NCI-H2029 (cell line): ENCODE measurements around the gene TVP23A.
"Not testable (repeated sequence)": the region's sequence is repeated elsewhere in the genome, so short reads cannot be mapped to it uniquely, and the experiment has no call there.

Experiments used
- DNase-seq: peaks from one replicate; lab custom pipeline; 2025; lab: John Stamatoyannopoulos, UW

Gene TVP23A

DNA sequence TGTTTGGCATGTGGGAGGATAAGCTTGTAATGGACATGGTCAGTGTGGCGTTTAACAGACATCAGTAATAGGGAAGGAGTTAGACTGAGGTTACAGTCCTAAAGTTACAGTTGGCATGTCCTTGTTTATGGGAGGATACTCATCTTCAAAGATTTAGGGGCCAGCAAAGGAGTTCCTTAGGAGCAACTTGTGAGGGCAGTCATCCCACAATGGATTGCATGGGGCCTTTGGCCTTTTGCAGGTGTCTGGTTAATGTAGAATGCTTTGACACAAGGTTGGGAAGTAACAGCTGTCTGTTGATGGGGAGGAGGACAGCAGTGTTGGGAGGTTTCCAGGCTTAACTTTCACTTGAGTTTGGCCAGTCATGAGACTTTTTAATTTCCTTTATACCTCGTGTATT is 72.8 kb downstream of the TVP23A start:
- no peak for DNase-seq

DNA sequence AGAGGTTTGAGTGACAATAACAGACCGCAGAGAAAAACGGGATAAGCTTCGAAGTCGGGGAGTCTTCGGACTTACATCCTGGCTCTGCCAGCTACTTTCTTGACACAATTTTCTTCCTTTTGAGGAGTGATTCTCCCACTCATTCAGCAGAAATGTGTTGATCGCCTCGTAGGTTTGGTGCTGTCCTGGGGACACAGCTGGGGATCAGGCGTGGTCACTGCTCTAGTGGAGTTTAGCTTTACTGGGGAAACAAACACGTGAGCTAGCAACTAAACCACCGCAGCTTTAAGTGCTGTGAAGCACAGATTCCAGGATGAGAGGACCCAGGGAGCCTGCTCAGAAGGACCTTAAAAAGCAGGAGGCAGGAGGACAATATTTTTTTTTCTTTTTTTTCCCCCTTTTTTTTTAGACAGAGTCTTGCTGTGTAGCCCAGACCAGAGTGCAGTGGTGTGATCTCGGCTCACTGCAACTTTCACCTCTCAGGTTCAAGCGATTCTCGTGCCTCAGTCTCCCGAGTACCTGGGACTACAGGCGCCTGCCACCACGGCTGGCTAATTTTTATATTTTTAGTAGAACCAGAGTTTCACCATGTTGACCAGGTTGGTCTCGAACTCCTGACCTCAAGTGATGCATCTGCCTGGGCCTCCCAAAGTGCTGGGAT is 74.1 kb downstream of the TVP23A start:
- DNase-seq: no peak

DNA sequence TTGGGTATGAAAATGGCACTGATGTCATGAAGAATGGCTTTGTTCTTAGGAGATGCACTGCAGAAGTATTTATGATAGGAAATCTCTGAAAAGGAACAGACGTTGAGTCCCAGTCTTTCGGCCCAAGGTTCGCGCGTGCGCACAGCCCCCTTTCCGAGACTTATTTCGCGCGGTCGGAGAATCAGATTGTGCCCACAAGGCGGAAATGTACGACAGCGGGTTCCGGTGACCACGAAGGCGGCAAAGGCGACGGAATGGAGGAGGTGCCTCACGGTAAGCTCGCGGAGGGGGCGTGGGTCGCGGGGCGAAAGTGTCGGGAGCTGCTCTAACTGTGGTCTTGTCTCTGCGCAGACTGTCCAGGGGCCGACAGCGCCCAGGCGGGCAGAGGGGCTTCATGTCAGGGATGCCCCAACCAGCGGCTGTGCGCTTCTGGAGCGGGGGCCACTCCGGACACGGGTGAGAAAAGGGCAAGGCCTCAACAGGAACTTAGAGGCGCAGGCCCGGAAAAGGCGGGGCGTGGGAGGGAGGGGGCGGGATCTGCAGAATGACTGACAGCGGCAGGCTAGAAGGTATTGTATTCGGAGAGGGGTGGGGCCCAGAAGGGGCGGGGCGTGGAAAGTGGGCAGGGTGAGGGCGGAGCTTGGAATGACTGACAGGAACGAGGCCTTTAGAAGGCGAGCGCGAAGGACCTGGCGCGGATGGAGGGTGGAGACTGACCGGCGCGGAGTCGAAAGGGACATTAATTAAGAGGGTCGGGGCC is 74.8 kb downstream of the TVP23A start, which contains the start of gene NUBP1:
TSS of gene NUBP1 (plus strand) at position 233 of the 760 bp plus-strand sequence. CDS start at position 255, 22 bp downstream.
- peak; percentile 92 for DNase-seq

DNA sequence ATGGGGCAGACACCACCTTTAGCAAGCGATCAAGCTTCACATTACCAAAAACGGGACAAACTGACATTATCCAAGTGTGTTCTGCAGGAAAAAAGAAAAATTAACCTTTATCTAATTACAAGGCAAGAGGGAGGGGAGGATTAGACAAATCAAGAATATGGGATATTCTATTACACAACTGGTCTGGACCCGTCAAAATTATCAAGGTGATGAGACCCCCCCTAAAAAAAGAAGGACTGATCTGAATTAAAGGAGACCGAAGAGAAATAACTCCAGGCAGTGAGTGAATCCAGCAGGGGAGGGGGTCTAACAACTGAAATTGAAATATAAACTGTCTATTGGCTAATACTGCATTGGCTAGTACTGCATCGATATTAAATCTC is 75.4 kb downstream of the TVP23A start:
- no peak for DNase-seq

DNA sequence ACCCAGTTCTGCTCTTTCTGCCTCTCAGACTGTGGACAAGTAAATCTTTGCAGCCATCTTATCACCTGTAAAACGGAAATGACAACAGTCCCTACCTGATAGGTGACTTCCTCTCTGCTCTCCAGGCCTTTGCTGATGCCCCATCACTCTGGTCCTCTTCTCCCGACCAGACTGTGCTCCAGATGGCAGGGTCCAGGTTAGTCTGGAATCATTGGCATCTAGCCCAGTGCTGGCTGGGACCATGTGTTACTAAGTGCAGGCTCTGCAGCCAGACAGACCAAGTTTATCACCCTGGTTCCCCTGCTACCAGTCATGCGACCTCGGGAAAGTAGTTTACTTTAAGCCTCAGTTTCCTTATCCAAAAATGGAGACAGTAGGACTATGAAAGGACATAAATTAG is 76.8 kb downstream of the TVP23A start:
- DNase-seq: peak; percentile 54

DNA sequence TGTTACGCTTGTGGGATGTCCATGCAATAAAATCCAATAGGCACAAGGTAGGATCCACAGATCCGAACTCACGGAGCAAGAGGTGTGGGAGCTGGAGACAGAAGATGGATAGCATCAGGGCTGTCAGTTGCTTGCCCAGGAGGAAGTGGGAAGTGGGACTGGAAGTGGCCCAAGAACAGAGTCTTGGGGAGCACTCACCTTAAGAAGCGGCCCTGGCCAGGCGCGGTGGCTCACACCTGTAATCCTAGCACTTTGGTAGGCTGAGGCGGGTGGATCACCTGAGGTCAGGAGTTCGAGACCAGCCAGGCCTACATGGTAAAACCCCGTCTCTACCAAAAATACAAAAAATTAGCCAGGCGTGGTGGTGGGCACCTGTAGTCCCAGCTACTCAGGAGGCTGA is 77.3 kb downstream of the TVP23A start:
- DNase-seq: not testable (repeated sequence)

DNA sequence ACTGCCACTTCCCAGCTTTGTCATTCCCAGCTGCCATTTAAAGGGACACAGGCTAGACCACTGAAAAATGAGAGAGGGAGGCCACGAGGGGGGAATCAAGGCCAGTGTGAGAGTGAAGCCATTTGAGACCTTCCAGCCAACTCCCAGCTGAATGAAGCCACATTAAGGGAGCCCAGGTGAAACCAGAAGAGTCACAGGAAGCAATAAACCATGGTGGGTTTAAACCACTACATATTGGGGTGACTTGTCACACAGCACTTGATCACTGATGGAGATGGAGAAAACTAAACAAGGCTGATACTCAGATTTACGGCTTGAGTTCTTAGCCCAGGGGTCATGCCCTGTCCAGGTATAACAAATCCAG is 77.8 kb downstream of the TVP23A start:
- DNase-seq: no peak

DNA sequence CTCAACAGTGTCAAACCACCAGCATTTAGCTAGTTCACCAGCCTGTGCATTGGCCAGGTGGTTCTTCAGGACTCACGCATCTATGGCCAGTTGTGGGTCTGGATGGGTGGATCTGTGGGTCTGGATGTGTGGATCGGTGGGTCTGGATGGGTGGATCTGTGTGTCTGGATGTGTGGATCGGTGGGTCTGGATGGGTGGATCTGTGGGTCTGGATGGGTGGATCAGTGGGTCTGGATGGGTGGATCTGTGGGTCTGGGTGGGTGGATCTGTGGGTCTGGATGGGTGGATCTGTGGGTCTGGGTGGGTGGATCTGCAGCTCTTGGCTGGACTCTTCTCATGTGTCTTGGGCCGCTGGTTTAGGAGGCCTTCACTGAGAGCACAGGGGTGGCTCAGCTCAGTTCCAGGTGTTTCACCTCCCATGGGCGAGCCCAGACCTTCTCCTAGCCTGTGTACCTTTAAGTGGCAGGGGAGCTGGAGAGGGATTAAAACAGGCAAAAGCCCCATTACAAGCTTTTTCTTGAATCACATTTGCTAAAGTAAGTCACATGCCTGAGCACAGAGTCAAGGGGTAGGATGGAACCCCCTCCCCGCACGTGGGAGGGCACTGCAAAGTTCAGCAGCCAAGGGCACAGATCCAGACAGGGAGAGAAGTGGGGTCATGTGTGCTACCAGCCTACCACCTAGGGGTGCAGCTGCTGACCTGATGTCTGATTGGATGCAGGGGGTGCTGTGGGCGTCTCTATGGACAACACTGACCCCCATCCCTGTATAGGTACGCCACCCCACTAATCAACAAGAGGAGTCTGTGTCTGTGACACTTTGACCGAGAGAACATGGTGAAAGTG is 78.4 kb downstream of the TVP23A start:
- DNase-seq: no peak

DNA sequence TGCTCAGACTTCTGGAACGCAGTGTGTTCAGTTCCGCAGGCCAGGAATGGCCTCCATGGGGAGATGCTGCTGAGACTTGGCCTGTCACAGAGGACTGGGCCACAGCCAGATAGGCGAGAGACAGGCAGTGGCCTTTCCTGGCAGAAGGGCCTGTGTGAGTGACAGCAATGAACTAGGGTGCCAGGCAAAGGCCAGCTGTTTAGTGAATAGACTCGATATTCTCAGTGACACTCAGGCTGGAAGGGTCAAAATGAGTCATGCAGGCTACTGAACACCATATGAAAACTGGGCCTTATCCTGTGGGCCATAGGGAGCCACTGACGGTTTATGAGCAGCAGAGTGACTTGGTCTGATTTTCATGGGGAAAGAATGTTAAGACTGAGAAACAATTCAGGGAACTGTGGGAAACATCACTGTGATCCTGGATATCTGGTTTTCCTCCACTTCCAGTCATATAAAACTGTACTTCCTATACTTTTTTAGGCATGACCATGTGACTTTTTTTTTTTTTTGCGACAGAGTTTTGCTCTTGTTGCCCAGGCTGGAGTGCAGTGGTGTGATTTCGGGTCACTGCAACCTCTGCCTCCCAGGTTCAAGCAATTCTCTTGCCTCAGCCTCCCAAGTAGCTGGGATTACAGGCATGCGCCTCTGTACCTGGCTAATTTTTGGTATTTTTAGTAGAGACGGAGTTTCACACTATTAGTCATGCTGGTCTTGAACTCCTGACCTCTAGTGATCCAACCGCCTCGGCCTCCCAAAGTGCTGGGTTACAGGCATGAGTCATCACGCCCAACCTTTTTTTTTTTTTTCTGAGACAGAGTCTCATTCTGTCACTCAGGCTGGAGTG is 80.1 kb downstream of the TVP23A start:
- DNase-seq: no peak

DNA sequence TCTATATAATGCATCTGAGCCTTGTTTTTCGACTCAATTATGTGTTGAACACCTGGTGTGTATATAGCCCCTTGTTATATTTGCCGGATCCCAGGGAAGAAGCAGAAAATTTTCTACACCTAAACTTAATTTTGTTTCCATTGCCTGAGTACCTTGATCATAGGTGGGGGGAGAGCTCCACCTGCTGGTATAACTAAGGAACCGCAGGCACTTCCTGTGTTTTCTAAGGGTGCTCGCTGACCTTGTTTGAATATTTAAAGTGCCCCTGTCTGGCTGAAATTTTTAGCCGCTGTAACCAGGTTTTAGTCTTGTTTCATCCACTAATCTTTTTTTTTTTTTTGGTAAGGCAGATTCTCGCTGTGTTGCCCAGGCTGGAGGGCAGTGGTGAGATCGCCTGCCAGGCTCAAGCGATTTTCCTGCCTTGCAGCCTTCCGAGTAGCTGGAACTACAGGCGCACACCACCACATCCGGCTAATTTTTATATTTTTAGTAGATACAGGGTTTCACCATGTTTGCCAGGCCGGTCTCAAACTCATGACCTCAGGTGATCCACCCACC is 81.4 kb downstream of the TVP23A start:
- peak; percentile 65 for DNase-seq

DNA sequence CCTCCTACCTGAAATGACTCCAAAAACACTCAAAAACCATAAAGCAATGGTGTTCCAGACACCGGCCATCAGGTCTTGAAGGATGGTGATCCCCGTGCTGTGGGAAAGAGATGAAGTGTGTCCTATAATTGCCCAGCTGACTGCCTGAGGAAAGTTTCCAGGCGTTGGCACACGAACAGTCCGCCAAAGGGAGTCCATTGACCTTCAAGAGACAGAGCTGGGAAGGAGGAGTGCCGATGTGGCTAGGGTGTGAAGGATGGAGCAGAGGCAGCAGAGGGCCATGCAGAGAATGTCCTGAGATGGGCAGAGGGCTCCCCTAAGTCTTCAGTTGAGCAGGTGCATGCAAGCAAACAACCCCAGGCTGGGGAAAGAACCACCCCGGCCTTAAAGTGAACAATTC is 86.8 kb downstream of the TVP23A start:
- no peak for DNase-seq

DNA sequence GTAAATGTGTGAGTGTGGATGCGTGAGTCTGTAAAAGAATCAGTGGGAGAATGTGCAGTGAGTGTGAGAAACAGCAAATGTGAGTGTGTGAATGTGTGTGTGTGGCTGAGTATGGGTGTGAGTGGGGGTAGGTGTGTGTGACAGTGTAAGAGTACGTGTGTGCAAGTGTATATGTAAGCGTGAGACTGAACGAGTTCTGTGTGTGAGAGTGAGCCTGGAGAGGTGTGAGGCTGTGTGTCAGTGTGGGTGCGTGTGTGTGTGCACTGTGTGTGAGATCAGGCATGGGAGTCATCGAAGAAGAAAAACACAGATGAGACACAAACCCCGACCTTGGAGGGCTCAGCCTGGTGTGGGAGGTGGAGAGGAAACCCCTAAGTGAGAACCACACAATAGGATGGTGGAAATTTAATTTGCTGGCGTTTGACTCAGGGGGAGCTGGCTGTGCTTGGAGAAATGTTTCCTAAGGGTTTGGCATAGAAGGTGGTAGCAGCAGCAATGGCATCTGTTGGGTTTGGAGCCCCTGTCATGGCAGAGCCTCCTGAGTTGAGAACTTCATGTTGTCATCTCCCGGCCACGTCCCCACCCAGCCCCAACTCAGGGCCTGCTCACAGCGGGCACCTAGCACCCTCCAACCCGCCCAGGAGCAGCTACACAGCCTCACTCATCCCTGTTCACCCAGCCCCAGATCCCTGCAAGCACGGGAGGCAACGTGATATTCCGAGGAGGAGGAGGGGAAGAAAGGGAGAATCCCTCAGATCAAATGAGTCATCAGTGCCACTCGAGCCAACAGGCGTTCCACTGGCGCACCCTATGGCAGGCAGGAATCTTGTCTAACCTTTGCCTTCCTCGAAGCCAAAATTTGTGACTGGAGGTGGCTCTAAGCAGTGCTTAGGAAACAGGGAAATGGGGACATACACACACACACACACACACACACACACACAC is 89.2 kb downstream of the TVP23A start:
- peak; percentile 60 for DNase-seq

DNA sequence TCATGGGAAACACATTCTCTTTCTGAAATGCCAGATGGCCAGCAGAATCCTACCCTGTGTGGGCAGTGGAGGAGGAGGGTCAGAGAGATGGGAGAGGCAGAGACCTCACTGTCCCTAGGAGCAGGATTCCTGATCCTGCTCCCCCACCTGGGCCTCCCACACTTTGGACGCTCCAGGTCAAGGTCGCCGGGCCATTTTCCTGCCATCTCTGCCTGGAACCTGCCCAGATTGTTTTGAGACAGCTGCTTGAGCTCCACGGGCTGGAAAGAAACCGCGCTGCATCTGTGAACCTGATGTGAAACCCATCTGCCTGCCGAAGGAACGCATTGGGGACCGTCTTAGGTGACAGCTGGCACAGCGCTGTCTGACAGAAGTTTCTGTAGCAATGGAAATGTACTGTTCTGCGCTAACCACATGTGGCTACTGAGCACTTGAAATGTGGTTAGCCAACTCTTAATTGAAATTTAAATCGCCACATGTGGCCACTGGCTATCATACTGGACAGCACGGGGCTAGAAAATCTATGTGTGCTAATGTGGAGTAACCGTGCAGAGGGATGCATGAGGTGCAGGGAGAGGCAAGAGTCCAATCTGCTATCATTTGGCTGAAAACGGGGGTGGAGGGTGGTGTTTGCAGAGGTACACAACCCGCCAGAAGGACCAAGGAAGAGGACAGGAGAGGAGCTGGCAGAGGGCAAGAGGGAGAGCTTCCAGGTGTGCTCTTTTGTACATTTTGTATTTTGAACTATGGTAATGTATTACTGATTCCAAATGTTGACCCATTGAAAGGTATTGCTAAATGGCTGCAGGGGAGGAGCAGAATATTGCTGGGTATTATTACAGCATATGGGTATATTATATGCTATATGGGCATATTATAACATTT is 90.3 kb downstream of the TVP23A start:
- no peak for DNase-seq
